ENCODE results near the gene ARSK. TPM values are rescaled to one million over a fixed set of nuclear protein-coding genes. Genes with fewer than 3 reads are reported as not detected.

The ARSK gene, protein sequence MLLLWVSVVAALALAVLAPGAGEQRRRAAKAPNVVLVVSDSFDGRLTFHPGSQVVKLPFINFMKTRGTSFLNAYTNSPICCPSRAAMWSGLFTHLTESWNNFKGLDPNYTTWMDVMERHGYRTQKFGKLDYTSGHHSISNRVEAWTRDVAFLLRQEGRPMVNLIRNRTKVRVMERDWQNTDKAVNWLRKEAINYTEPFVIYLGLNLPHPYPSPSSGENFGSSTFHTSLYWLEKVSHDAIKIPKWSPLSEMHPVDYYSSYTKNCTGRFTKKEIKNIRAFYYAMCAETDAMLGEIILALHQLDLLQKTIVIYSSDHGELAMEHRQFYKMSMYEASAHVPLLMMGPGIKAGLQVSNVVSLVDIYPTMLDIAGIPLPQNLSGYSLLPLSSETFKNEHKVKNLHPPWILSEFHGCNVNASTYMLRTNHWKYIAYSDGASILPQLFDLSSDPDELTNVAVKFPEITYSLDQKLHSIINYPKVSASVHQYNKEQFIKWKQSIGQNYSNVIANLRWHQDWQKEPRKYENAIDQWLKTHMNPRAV
- total RNA-seq, result 8.2 and 9.7 TPM in 2 replicates

DNA sequence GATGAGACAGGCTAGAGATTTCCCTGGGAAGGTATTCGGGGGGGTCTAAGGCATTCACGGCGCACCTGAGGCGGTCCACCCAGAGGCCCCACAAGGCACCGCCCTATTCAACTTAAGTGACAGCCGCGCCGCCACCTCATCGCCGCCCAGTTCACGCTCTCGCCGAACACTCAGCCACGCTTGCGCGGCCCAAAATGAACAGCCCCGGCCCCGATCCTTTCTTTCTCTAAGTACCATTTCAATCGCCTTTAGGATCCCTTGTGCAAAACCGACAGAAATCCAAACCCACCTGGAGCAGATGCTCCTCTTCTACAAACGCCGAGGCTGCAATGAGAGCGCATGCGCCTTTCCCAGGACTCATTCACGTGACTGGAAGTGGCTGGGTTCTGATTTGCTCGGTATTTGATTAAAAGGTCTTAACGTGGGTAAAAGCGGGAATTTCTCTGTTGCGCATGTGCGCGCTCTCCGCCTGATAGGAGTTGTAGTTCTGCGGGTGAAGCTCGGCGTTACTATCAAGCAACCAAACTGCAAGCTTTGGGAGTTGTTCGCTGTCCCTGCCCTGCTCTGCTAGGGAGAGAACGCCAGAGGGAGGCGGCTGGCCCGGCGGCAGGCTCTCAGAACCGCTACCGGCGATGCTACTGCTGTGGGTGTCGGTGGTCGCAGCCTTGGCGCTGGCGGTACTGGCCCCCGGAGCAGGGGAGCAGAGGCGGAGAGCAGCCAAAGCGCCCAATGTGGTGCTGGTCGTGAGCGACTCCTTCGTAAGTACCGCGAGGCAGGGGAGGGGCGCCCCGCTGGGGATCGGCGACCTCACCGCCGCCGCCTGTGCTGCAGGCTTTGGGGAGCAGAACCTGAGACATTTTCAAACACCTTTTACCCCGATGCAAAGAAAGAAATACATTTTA, at the start of gene ARSK, which contains the start of gene SKIC3:
TSS of gene ARSK (plus strand) at position 455 of the 902 bp plus-strand sequence. CDS start at position 633, 178 bp downstream.
TSS of gene SKIC3 (minus strand) at position 331 of the 902 bp plus-strand sequence. CDS start 7,827 bp downstream, outside the sequence.

DNA sequence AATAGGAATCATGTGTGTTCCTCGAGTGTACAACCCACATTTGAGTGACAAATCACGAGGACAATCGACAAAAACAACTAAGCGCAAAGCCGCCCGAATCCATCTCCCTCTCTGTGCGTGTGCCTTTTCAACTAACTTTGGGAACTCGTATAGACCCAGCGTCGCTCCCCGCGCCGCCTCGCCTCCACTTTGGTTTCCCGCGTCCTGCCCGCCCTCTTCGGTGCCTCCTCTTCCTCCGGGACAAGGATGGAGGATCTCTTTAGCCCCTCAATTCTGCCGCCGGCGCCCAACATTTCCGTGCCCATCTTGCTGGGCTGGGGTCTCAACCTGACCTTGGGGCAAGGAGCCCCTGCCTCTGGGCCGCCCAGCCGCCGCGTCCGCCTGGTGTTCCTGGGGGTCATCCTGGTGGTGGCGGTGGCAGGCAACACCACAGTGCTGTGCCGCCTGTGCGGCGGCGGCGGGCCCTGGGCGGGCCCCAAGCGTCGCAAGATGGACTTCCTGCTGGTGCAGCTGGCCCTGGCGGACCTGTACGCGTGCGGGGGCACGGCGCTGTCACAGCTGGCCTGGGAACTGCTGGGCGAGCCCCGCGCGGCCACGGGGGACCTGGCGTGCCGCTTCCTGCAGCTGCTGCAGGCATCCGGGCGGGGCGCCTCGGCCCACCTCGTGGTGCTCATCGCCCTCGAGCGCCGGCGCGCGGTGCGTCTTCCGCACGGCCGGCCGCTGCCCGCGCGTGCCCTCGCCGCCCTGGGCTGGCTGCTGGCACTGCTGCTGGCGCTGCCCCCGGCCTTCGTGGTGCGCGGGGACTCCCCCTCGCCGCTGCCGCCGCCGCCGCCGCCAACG, 65.3 kb downstream of the ARSK start, which contains the start of gene GPR150:
TSS of gene GPR150 (plus strand) at position 58 of the 840 bp plus-strand sequence. CDS start at position 247, 189 bp downstream.

DNA sequence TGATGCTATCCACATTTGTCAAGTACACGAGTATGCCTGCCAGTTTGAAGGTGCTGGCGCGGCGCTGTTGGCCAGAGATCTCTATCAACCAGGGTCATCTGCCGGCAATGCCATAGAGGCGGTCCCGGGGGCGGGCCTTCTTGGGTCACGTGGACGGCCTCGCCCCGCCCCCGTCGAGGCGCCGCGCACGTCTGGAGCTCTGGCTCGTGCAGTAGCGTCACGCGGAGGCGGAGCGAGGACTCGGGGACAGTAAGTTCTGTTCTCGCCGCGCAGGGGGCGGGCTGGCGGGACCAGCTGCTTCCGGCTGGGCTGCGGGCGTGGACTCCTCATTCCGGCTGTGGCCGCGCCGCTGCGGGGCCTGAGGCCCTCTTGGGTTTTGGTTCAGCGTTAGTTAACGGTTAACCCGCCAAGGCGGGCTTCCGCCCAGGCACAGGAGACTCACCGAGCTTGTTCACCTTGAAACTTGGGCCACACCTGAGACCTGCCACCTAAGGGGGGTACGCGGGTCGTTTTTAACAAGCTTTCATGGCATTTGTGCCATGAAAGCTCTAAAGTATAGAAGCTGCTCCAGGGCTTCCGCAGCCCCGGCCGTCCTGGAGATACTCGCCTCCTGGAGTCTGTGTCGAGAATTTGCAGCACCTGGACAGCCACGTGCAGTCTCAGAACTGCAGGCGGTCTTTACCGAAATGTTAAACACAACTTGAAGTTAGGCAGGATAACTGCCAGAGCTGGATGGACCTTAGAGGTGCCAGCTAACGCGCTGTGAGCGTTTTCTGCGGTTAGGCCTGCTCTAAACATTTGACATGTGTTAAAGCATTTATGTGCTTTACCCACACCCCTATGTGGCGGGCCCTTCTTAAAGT, 91.9 kb downstream of the ARSK start, which contains the start of gene RFESD:
TSS of gene RFESD (plus strand) at position 209 of the 863 bp plus-strand sequence. CDS start 5,495 bp downstream, outside the sequence.

Small RNAs within 50 kb of the gene (small RNA-seq; reads per million reads assigned to genes)
- gene RNU6-308P, result not detected

Other genes with a start within 250 kb of the ARSK start
- not detected in 2 replicates for gene FAM81B, start 163.7 kb upstream of the ARSK start, total RNA-seq
- 83.4 and 100 TPM in 2 replicates for gene SKIC3, start 124 bp upstream of the ARSK start, total RNA-seq
- not detected in 2 replicates for gene GPR150, start 65.0 kb downstream of the ARSK start, total RNA-seq
- gene RFESD, start 91.7 kb downstream of the ARSK start, total RNA-seq, result 2.5 and 3.9 TPM in 2 replicates
- gene SPATA9, start 127.9 kb downstream of the ARSK start, total RNA-seq, result 0.22 and 2.0 TPM in 2 replicates
- gene RHOBTB3, start 176.2 kb downstream of the ARSK start, total RNA-seq, result 368 and 392 TPM in 2 replicates